GM23338 (cell line): ENCODE data around the gene PARD3.

ENCODE experiments used
- CREB1 ChIP-seq: fragments of 250-450 bp; sonication (Bioruptor Pico); IDR thresholded peaks from 2 replicates; pipeline ENCODE4 v1.5.0; 2020; ENCODE audit warnings: low read depth, mild to moderate bottlenecking, moderate library complexity
- CTCF ChIP-seq, 2 experiments: fragments of 200-600 bp in 1 of 2; sonication (generic) in 1 of 2; conservative IDR thresholded peaks; 2 replicates each; pipeline versions ENCODE4 v1.5.1 to v1.6.1; 2016 to 2017; ENCODE audit warnings: antibody characterized with exemption in 2 of 2, low read depth in 2 of 2, mild to moderate bottlenecking in 2 of 2, moderate library complexity in 1 of 2
- EZH2 ChIP-seq: fragments of 200-600 bp; sonication (generic); IDR thresholded peaks from one replicate; pipeline ENCODE4 v1.8.0; 2017; ENCODE audit warnings: antibody characterized with exemption, mild to moderate bottlenecking, low read depth; ENCODE audit not compliant: unreplicated experiment
- EZH2phosphoT487 ChIP-seq: fragments of 200-600 bp; sonication (generic); IDR thresholded peaks from one replicate; pipeline ENCODE4 v1.8.1; 2018; ENCODE audit warnings: antibody characterized with exemption; ENCODE audit not compliant: unreplicated experiment
- NANOG ChIP-seq: IDR thresholded peaks from 2 replicates; pipeline ENCODE4 v1.6.1; 2016; ENCODE audit warnings: antibody characterized with exemption, borderline replicate concordance
- POLR2AphosphoS5 ChIP-seq: IDR thresholded peaks from 2 replicates; pipeline ENCODE4 v1.6.1; 2016; ENCODE audit warnings: antibody characterized with exemption, low read depth
- STAT1 ChIP-seq: IDR thresholded peaks from one replicate; pipeline ENCODE4 v1.6.1; 2016; ENCODE audit warnings: antibody characterized with exemption; ENCODE audit not compliant: unreplicated experiment
- ZNF331 ChIP-seq: fragments of 250-450 bp; sonication (Bioruptor Pico); IDR thresholded peaks from 2 replicates; pipeline ENCODE4 v1.5.0; 2020; ENCODE audit warnings: low read depth, mild to moderate bottlenecking, moderate library complexity
- ZNF462 ChIP-seq: fragments of 250-450 bp; sonication (Bioruptor Pico); IDR thresholded peaks from 2 replicates; pipeline ENCODE4 v1.5.0; 2020; ENCODE audit warnings: mild to moderate bottlenecking, moderate library complexity
- TF ChIP-seq, protein P1 (sequence below): IDR thresholded peaks from one replicate; pipeline ENCODE4 v1.6.1; 2018; ENCODE audit warnings: antibody characterized with exemption; ENCODE audit not compliant: unreplicated experiment

- TF ChIP-seq EZH2phosphoT487 (no peak), CTCF (conservative IDR thresholded peaks at IDR 0.05; ENCODE audit: low read depth in 2 of 2) (no peak), EZH2 (no peak), POLR2AphosphoS5 (no peak), CREB1 (CRISPR knock-in tag) (no peak), NANOG (no peak), ZNF462 (no peak), ZNF331 (CRISPR knock-in tag) (no peak), STAT1 (no peak)
- TF ChIP-seq, protein P1, sequence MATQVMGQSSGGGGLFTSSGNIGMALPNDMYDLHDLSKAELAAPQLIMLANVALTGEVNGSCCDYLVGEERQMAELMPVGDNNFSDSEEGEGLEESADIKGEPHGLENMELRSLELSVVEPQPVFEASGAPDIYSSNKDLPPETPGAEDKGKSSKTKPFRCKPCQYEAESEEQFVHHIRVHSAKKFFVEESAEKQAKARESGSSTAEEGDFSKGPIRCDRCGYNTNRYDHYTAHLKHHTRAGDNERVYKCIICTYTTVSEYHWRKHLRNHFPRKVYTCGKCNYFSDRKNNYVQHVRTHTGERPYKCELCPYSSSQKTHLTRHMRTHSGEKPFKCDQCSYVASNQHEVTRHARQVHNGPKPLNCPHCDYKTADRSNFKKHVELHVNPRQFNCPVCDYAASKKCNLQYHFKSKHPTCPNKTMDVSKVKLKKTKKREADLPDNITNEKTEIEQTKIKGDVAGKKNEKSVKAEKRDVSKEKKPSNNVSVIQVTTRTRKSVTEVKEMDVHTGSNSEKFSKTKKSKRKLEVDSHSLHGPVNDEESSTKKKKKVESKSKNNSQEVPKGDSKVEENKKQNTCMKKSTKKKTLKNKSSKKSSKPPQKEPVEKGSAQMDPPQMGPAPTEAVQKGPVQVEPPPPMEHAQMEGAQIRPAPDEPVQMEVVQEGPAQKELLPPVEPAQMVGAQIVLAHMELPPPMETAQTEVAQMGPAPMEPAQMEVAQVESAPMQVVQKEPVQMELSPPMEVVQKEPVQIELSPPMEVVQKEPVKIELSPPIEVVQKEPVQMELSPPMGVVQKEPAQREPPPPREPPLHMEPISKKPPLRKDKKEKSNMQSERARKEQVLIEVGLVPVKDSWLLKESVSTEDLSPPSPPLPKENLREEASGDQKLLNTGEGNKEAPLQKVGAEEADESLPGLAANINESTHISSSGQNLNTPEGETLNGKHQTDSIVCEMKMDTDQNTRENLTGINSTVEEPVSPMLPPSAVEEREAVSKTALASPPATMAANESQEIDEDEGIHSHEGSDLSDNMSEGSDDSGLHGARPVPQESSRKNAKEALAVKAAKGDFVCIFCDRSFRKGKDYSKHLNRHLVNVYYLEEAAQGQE, result no peak
Observed at GRCh38 chr10:34731213-34731612, 83.9 kb downstream of the PARD3 start.
